B cell (primary cell): ENCODE results near the gene CCDC102A. TPM values are rescaled to one million over a fixed set of nuclear protein-coding genes. Genes with fewer than 3 reads are reported as not detected.
A peak's percentile ranks its signal among the peaks of the same experiment; 100 is the strongest.

Experiments used
- ATAC-seq: fragments of 200-7000 bp; cut with Tn5 transposase; one replicate; pipeline ENCODE4 v1.10.0; 2021; ENCODE audit warnings: low read depth, mild to moderate bottlenecking, moderate number of reproducible peaks, moderate library complexity
- CTCF ChIA-PET: fragments of 350-600 bp; sonication (Branson Sonifier 250); formaldehyde crosslinking; loops from one replicate; lab custom pipeline; 2021; ENCODE audit warnings: antibody characterized with exemption, inconsistent platforms; lab: Charles Lee
- POLR2A ChIA-PET: fragments of 350-600 bp; sonication (Branson Sonifier 250); formaldehyde crosslinking; loops from one replicate; lab custom pipeline; 2021; ENCODE audit warnings: antibody characterized with exemption; lab: Charles Lee
- DNase-seq: peaks from one replicate; pipeline ENCODE4 v3.0.0; 2013
- H2AFZ ChIP-seq: 2 replicates; pipeline ENCODE4 v1.6.1; 2012; ENCODE audit warnings: mild to moderate bottlenecking, low read depth, low read length; ENCODE audit not compliant: insufficient read depth, poor library complexity, severe bottlenecking
- H3K27ac ChIP-seq, 2 donors: 1 replicate in 1 of 2; 2 replicates in 1 of 2; pipeline ENCODE4 v1.5.1; 2012 to 2013; ENCODE audit warnings: low read length in 2 of 2, mild to moderate bottlenecking in 2 of 2, moderate library complexity in 1 of 2
- H3K27me3 ChIP-seq, 4 experiments: fragments of 200-600 bp in 1 of 4; sonication (generic) in 1 of 4; replicated peaks in 1 of 4; 1 replicate in 2 of 4; 2 replicates in 2 of 4; pipeline versions ENCODE4 v1.6.1 to v1.7.0; 2013 to 2016; ENCODE audit warnings: low read length in 3 of 4, mild to moderate bottlenecking in 2 of 4, mixed read lengths in 1 of 4, moderate library complexity in 1 of 4; ENCODE audit not compliant: insufficient read depth in 4 of 4, control insufficient read depth in 3 of 4; ENCODE audit errors: control extremely low read depth in 1 of 4
- H3K36me3 ChIP-seq, 2 experiments: replicated peaks in 1 of 2; 1 replicate in 1 of 2; 2 replicates in 1 of 2; pipeline versions ENCODE4 v1.6.1 to v1.7.1; 2013; ENCODE audit warnings: low read length in 1 of 2; ENCODE audit not compliant: insufficient read depth in 2 of 2, control insufficient read depth in 1 of 2; ENCODE audit errors: control extremely low read depth in 1 of 2, extremely low read depth in 1 of 2
- H3K4me1 ChIP-seq, 2 donors: fragments of 200-600 bp in 1 of 2; sonication (generic) in 1 of 2; 1 replicate in 1 of 2; 2 replicates in 1 of 2; pipeline versions ENCODE4 v1.5.1 to v1.6.1; 2013 to 2017; ENCODE audit warnings: low read length in 2 of 2; ENCODE audit not compliant: control insufficient read depth in 2 of 2, insufficient read depth in 2 of 2
- H3K4me2 ChIP-seq: replicated peaks from 2 replicates; pipeline ENCODE3; 2012; ENCODE audit warnings: mild to moderate bottlenecking, low read depth, low read length; ENCODE audit not compliant: poor library complexity, severe bottlenecking
- H3K4me3 ChIP-seq, 5 experiments: fragments of 200-600 bp in 1 of 5; sonication (generic) in 1 of 5; 1 replicate in 3 of 5; 2 replicates in 2 of 5; pipeline versions ENCODE4 v1.5.1 to v1.7.0; 2011 to 2016; ENCODE audit warnings: low read length in 4 of 5, mild to moderate bottlenecking in 4 of 5, low read depth in 2 of 5, control low read depth in 1 of 5, moderate library complexity in 1 of 5; ENCODE audit not compliant: insufficient read depth in 1 of 5; ENCODE audit errors: control extremely low read depth in 1 of 5, extremely low read depth in 1 of 5
- H3K79me2 ChIP-seq: fragments of 200-600 bp; sonication (generic); one replicate; pipeline ENCODE4 v1.6.0; 2016; ENCODE audit warnings: low read length; ENCODE audit not compliant: control insufficient read depth, insufficient read depth
- H3K9ac ChIP-seq: fragments of 200-600 bp; sonication (generic); 2 replicates; pipeline ENCODE4 v1.6.1; 2017; ENCODE audit warnings: mild to moderate bottlenecking, low read length, moderate library complexity
- H3K9me3 ChIP-seq, 3 donors: one replicate each; pipeline versions ENCODE4 v1.6.1 to v1.7.1; 2013; ENCODE audit warnings: low read length in 2 of 3; ENCODE audit not compliant: control insufficient read depth in 2 of 3, insufficient read depth in 1 of 3; ENCODE audit errors: control extremely low read depth in 1 of 3
- H4K20me1 ChIP-seq: 2 replicates; pipeline ENCODE4 v1.6.0; 2012; ENCODE audit warnings: mild to moderate bottlenecking, low read length; ENCODE audit not compliant: insufficient read depth, control insufficient read depth, poor library complexity, severe bottlenecking
- H3K27ac Mint-ChIP-seq: one replicate; pipeline ENCODE4 v1.8.0; 2021; ENCODE audit warnings: mixed read lengths
- H3K27me3 Mint-ChIP-seq: one replicate; pipeline ENCODE4 v1.8.0; 2021; ENCODE audit warnings: mixed read lengths
- H3K4me1 Mint-ChIP-seq: one replicate; pipeline ENCODE4 v1.8.0; 2021; ENCODE audit warnings: mixed read lengths
- H3K4me3 Mint-ChIP-seq: one replicate; pipeline ENCODE4 v1.8.0; 2021; ENCODE audit warnings: mixed read lengths
- H3K9me3 Mint-ChIP-seq: one replicate; pipeline ENCODE4 v1.8.0; 2022; ENCODE audit warnings: mixed read lengths; ENCODE audit not compliant: insufficient read depth
- CTCF ChIP-seq: fragments of 200-600 bp; IDR thresholded peaks from one replicate; pipeline ENCODE4 v1.8.0; 2022; ENCODE audit warnings: antibody characterized with exemption, mild to moderate bottlenecking
- EZH2 ChIP-seq: IDR thresholded peaks from 2 replicates; pipeline ENCODE4 v1.6.1; 2012; ENCODE audit warnings: borderline replicate concordance, low read depth, mild to moderate bottlenecking, moderate library complexity, low read length; ENCODE audit not compliant: insufficient read depth, poor library complexity, severe bottlenecking
- WGBS: methylation state at CpG from one replicate; pipeline ENCODE4 v1.1.5; 2013; ENCODE audit warnings: missing lambda C conversion rate; ENCODE audit not compliant: insufficient coverage; 5-methylcytosine and 5-hydroxymethylcytosine counted together
- intact Hi-C: fragments of 100-400 bp; cut with micrococcal nuclease; formaldehyde crosslinking; loops from one replicate; pipeline ENCODE4 v1.10.0; 2022
- polyA plus RNA-seq: library from polyadenylated mRNA; depleted of rRNA; stranded (reverse); fragments of >200 nt; gene quantifications from 2 replicates; pipeline ENCODE4 v1.2.3, GENCODE V29; 2012
- total RNA-seq, 2 donors: library from RNA; stranded (reverse); fragments of 120-200 nt in 1 of 2; gene quantifications; 1 replicate in 1 of 2; 2 replicates in 1 of 2; pipeline versions ENCODE4 v1.2.3 to v1.2.4, GENCODE V29; 2013 to 2022

The CCDC102A gene
- total and polyA plus RNA-seq, 2 donors (not counting 1 experiment from before 2014, with no cell fraction given), result 14.5 to 14.7 TPM

GRCh38 chr16:57474671-57475661 lies 61.4 kb downstream of the CCDC102A start:
- intact Hi-C loops, result loop anchor here (5.0 kb wide), 1 partner anchor 102 kb away; no protein-coding TSS in a partner anchor

More at GRCh38 chr16:57474671-57475661, 61.4 kb downstream of the CCDC102A start:
- peaks cover 0 to 10% (median 0%) of the 10 kb centered on the region in 4 experiments for H3K27me3 ChIP-seq
- no peaks in the 10 kb centered on the region for H3K9me3 ChIP-seq
- H3K4me2 ChIP-seq, result peak overlapping the region; percentile 57
- Mint-ChIP-seq H3K27me3 (peaks cover 4% of the 10 kb centered on the region), H3K27ac (no peak overlapping the region), H3K4me3 (no peak overlapping the region), H3K9me3 (no peaks in the 10 kb centered on the region), H3K4me1 (peaks cover 33% of the 10 kb centered on the region)
- no peaks in the 10 kb centered on the region for H3K79me2 ChIP-seq
- TF ChIP-seq EZH2 (no peak), CTCF (no peak)
- ATAC-seq (no peak), DNase-seq (no peak)
- no peak overlapping the region for H3K9ac ChIP-seq
- ChIA-PET POLR2A (interaction anchor here (0.7 to 0.8 kb wide), 2 partner anchors 27 to 575 kb away, joined by 3 to 17 read pairs; no protein-coding TSS in a partner anchor), CTCF (interaction anchor here (0.6 to 2.2 kb wide), 11 partner anchors 11 to 293 kb away, joined by 3 to 14 read pairs (median 4); partner anchors contain the start of genes ARL2BP, CCDC102A, DOK4 and POLR2C)
- 71% methylated on average over 29 of the region's 30 CpGs for WGBS
- H3K36me3 ChIP-seq, result peaks cover 0 to 26% of the 10 kb centered on the region in 2 experiments
- no peak overlapping the region for H2AFZ ChIP-seq
- H3K4me1 ChIP-seq, result peaks cover 33 to 47% of the 10 kb centered on the region in 2 donors
- H3K4me3 ChIP-seq, result no peak overlapping the region
- no peaks in the 10 kb centered on the region for H4K20me1 ChIP-seq
- H3K27ac ChIP-seq, result no peak overlapping the region
